HepG2 (cell line): ENCODE results near the gene LTA4H. TPM values are rescaled to one million over a fixed set of nuclear protein-coding genes. Genes with fewer than 3 reads are reported as not detected.

Experiments used
- AFF4 ChIP-seq: sonication (generic); formaldehyde crosslinking; IDR thresholded peaks from 2 replicates; pipeline ENCODE4 v1.4.0; 2020; ENCODE audit warnings: missing genetic modification reagents
- ARID5B ChIP-seq: IDR thresholded peaks from 2 replicates; pipeline ENCODE4 v1.4.0; 2020; ENCODE audit warnings: mild to moderate bottlenecking, missing genetic modification reagents
- CREBL2 ChIP-seq: sonication (generic); formaldehyde crosslinking; IDR thresholded peaks from 2 replicates; pipeline ENCODE4 v1.8.1; 2023; ENCODE audit warnings: missing genetic modification reagents, mild to moderate bottlenecking, borderline replicate concordance
- ELK4 ChIP-seq: sonication (generic); formaldehyde crosslinking; IDR thresholded peaks from 2 replicates; pipeline ENCODE4 v1.9.0; 2021; ENCODE audit warnings: missing genetic modification reagents, borderline replicate concordance
- EP300 ChIP-seq, 3 experiments: sonication (generic) in 1 of 3; formaldehyde crosslinking in 1 of 3; IDR thresholded peaks; 2 replicates each; pipeline versions ENCODE4 v1.5.1 to v1.6.1; 2011 to 2020; ENCODE audit warnings: low read depth in 2 of 3, low read length in 2 of 3, borderline replicate concordance in 1 of 3, improper control_type of control experiment in 1 of 3, mild to moderate bottlenecking in 1 of 3, missing genetic modification reagents in 1 of 3, moderate library complexity in 1 of 3
- IKZF4 ChIP-seq: sonication (generic); formaldehyde crosslinking; IDR thresholded peaks from 2 replicates; pipeline ENCODE4 v1.5.1; 2020; ENCODE audit warnings: borderline replicate concordance, mild to moderate bottlenecking, low read depth, missing genetic modification reagents; ENCODE audit errors: not compliant biosample characterization
- REST ChIP-seq, 2 experiments: IDR thresholded peaks; 2 replicates each; pipeline ENCODE4 v1.6.1; 2011 to 2012; ENCODE audit warnings: low read length in 2 of 2, borderline replicate concordance in 1 of 2, low read depth in 1 of 2, mild to moderate bottlenecking in 1 of 2, moderate library complexity in 1 of 2
- TBP ChIP-seq: sonication (generic); formaldehyde crosslinking; IDR thresholded peaks from 2 replicates; pipeline ENCODE4 v1.5.0; 2020; ENCODE audit warnings: missing genetic modification reagents
- ZBTB38 ChIP-seq: sonication (generic); formaldehyde crosslinking; IDR thresholded peaks from 2 replicates; pipeline ENCODE4 v1.5.1; 2020; ENCODE audit warnings: mild to moderate bottlenecking, missing genetic modification reagents
- ZNF230 ChIP-seq: sonication (generic); formaldehyde crosslinking; IDR thresholded peaks from 2 replicates; pipeline ENCODE4 v1.4.0; 2020; ENCODE audit warnings: mild to moderate bottlenecking, missing genetic modification reagents
- ZNF335 ChIP-seq: sonication (generic); formaldehyde crosslinking; IDR thresholded peaks from 2 replicates; pipeline ENCODE4 v1.4.0; 2020; ENCODE audit warnings: missing genetic modification reagents
- ZNF414 ChIP-seq: sonication (generic); formaldehyde crosslinking; IDR thresholded peaks from 2 replicates; pipeline ENCODE4 v1.5.0; 2020; ENCODE audit warnings: missing genetic modification reagents
- polyA plus RNA-seq, 8 experiments: library from polyadenylated mRNA; depleted of rRNA in 3 of 8; stranded (reverse) in 7 of 8; unstranded in 1 of 8; fragments of >200 nt; fragmentation: Illumina TruSeq in 4 of 8; extraction: Trizol in 4 of 8; gene quantifications; 2 replicates each; pipeline versions ENCODE4 v1.2.1 to v1.2.3, GENCODE V29; 2011 to 2016; ENCODE audit warnings: low read depth in 4 of 8, missing spikeins in 1 of 8, mixed read lengths in 1 of 8; ENCODE audit not compliant: insufficient read depth in 1 of 8
- total RNA-seq, 5 experiments: library from RNA; depleted of rRNA; stranded (reverse); fragments of >200 nt; fragmentation: Illumina TruSeq; extraction: Trizol; gene quantifications; 2 replicates each; pipeline ENCODE4 v1.2.3, GENCODE V29; 2016; ENCODE audit warnings: low read depth in 1 of 5

LTA4H gene
- total and polyA plus RNA-seq, 2 of the 13 experiments (the other 11 are each of a cell fraction or from before 2014, with no cell fraction given): 87.5 to 90.4 TPM

- peak in 1 of 2 experiments; percentile 23; a peak in 1 of 4 replicates for TF ChIP-seq REST (IDR thresholded peaks at IDR 0.05; ENCODE audit: borderline replicate concordance in 1 of 2, low read depth in 1 of 2, low read length in 2 of 2)
- no peak for TF ChIP-seq ELK4 (CRISPR knock-in tag)
- no peak; the same call in 1 of the 2 replicates for TF ChIP-seq ZNF335
- TF ChIP-seq AFF4 (CRISPR knock-in tag): no peak
- no peak for TF ChIP-seq ZNF414 (CRISPR knock-in tag)
- TF ChIP-seq ARID5B: peak; percentile 34
- TF ChIP-seq ZBTB38 (CRISPR knock-in tag): no peak
- TF ChIP-seq IKZF4 (CRISPR knock-in tag): no peak
- no peak for TF ChIP-seq EP300 (IDR thresholded peaks at IDR 0.05; ENCODE audit: low read depth in 2 of 2, low read length in 2 of 2)
- no peak for TF ChIP-seq EP300 (CRISPR knock-in tag; IDR thresholded peaks at IDR 0.05; ENCODE audit: borderline replicate concordance)
- TF ChIP-seq TBP: no peak; the same call in 1 of the 2 replicates
- no peak for TF ChIP-seq CREBL2 (CRISPR knock-in tag)
- no peak for TF ChIP-seq ZNF230
Measured at GRCh38 chr12:96035283-96036236, at the start of gene LTA4H (continued).
